Uterus (tissue), 2 donors: ENCODE data around the gene TBC1D5.

ENCODE experiments used
- POLR2A ChIP-seq, 2 donors: fragments of 450-650 bp; IDR thresholded peaks; one replicate each; pipeline ENCODE4 v1.6.1; 2016; ENCODE audit warnings: antibody characterized with exemption in 2 of 2, mild to moderate bottlenecking in 1 of 2, moderate library complexity in 1 of 2
- TF ChIP-seq, protein P1 (sequence below), 4 experiments: fragments of 200-600 bp in 2 of 4; fragments of 450-650 bp in 2 of 4; sonication (generic) in 2 of 4; IDR thresholded peaks; one replicate each; pipeline ENCODE4 v1.5.1; 2016 to 2019; ENCODE audit warnings: antibody characterized with exemption in 4 of 4, mild to moderate bottlenecking in 2 of 4, moderate library complexity in 1 of 4

- TF ChIP-seq, protein P1, sequence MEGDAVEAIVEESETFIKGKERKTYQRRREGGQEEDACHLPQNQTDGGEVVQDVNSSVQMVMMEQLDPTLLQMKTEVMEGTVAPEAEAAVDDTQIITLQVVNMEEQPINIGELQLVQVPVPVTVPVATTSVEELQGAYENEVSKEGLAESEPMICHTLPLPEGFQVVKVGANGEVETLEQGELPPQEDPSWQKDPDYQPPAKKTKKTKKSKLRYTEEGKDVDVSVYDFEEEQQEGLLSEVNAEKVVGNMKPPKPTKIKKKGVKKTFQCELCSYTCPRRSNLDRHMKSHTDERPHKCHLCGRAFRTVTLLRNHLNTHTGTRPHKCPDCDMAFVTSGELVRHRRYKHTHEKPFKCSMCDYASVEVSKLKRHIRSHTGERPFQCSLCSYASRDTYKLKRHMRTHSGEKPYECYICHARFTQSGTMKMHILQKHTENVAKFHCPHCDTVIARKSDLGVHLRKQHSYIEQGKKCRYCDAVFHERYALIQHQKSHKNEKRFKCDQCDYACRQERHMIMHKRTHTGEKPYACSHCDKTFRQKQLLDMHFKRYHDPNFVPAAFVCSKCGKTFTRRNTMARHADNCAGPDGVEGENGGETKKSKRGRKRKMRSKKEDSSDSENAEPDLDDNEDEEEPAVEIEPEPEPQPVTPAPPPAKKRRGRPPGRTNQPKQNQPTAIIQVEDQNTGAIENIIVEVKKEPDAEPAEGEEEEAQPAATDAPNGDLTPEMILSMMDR (IDR thresholded peaks at IDR 0.05) = no peak
- no peak for TF ChIP-seq POLR2A (IDR thresholded peaks at IDR 0.05)
Observed at GRCh38 chr3:17539436-17539835, 203.0 kb downstream of the TBC1D5 start.
